ENCODE data around the gene RUFY2. TPM values are rescaled to one million over a fixed set of nuclear protein-coding genes. Genes with fewer than 3 reads are reported as not detected.
"Not testable (repeated sequence)": the region's sequence is repeated elsewhere in the genome, so short reads cannot be mapped to it uniquely, and the experiment has no call there.

The RUFY2 gene
- total RNA-seq, 4 donors from 2014 or later: 18.0 to 53.6 (median 29.0) TPM

GRCh38 chr10:68315582-68315981 lies 91.5 kb downstream of the RUFY2 start:
- H3K4me3 ChIP-seq: no peak overlapping the region
- H3K27ac ChIP-seq: peak overlapping the region in 2 of 4 donors; percentile 76 to 83
- no peaks in the 10 kb centered on the region for H3K4me1 ChIP-seq
- TF ChIP-seq CTCF (IDR thresholded peaks at IDR 0.05) (no peak), POLR2A (IDR thresholded peaks at IDR 0.05) (no peak)
- DNase-seq: peak in 2 of 3 donors; percentile 54 to 73
- no peaks in the 10 kb centered on the region for H3K27me3 ChIP-seq
- H3K9me3 ChIP-seq: peaks cover 0 to 12% (median 6%) of the 10 kb centered on the region in 4 donors
- no peaks in the 10 kb centered on the region for H3K36me3 ChIP-seq

GRCh38 chr10:68314930-68315329 lies 92.1 kb downstream of the RUFY2 start:
- H3K4me3 ChIP-seq, H3K4me1 ChIP-seq, H3K27me3 ChIP-seq, H3K36me3 ChIP-seq: not testable (repeated sequence)
- peak in 1 of 2 donors; percentile 35 for TF ChIP-seq POLR2A (IDR thresholded peaks at IDR 0.05)
- peak overlapping the region in 2 of 4 donors; percentile 76 to 83 for H3K27ac ChIP-seq
- peak in 2 of 3 donors; percentile 62 to 68 for DNase-seq
- peaks cover 0 to 12% (median 6%) of the 10 kb centered on the region in 4 donors for H3K9me3 ChIP-seq

GRCh38 chr10:68310531-68310930 lies 96.5 kb downstream of the RUFY2 start:
- H3K27ac ChIP-seq: no peak overlapping the region
- H3K27me3 ChIP-seq: no peaks in the 10 kb centered on the region
- no peak for DNase-seq
- TF ChIP-seq CTCF (IDR thresholded peaks at IDR 0.05): no peak
- no peak for TF ChIP-seq POLR2A (IDR thresholded peaks at IDR 0.05)
- H3K4me1 ChIP-seq: no peaks in the 10 kb centered on the region
- H3K9me3 ChIP-seq: no peaks in the 10 kb centered on the region
- H3K36me3 ChIP-seq: no peaks in the 10 kb centered on the region
- H3K4me3 ChIP-seq: no peak overlapping the region

GRCh38 chr10:68305854-68306253 lies 101.2 kb downstream of the RUFY2 start:
- peak overlapping the region in 3 of 4 donors; percentile 19 to 81 (median 64) for H3K27ac ChIP-seq
- H3K4me1 ChIP-seq: peaks cover 0 to 5% (median 0%) of the 10 kb centered on the region in 4 donors
- H3K27me3 ChIP-seq: no peaks in the 10 kb centered on the region
- DNase-seq: no peak
- H3K36me3 ChIP-seq: no peaks in the 10 kb centered on the region
- no peaks in the 10 kb centered on the region for H3K9me3 ChIP-seq
- H3K4me3 ChIP-seq: peak overlapping the region in 3 of 4 donors; percentile 2 to 54 (median 48)
- TF ChIP-seq CTCF (IDR thresholded peaks at IDR 0.05) (no peak), POLR2A (IDR thresholded peaks at IDR 0.05) (no peak)

- DNase-seq: peak in 1 of 3 donors; percentile 78
- TF ChIP-seq CTCF (IDR thresholded peaks at IDR 0.05): peak in 3 of 6 experiments; percentile 36 to 46 (median 41)
- no peak for TF ChIP-seq POLR2A (IDR thresholded peaks at IDR 0.05)
- peak overlapping the region in 1 of 4 donors; percentile 50 for H3K27ac ChIP-seq
- peaks cover 0 to 7% (median 0%) of the 10 kb centered on the region in 4 donors for H3K4me1 ChIP-seq
- H3K9me3 ChIP-seq: no peaks in the 10 kb centered on the region
- no peaks in the 10 kb centered on the region for H3K27me3 ChIP-seq
- peaks cover 0 to 7% (median 0%) of the 10 kb centered on the region in 3 donors for H3K36me3 ChIP-seq
- peak overlapping the region in 1 of 4 donors; percentile 48 for H3K4me3 ChIP-seq
These were observed 103.1 kb downstream of the RUFY2 start for GRCh38 chr10:68303849-68304412.

GRCh38 chr10:68302871-68303270 lies 104.2 kb downstream of the RUFY2 start:
- H3K4me3 ChIP-seq: no peak overlapping the region
- H3K27me3 ChIP-seq: no peaks in the 10 kb centered on the region
- peaks cover 0 to 7% (median 0%) of the 10 kb centered on the region in 4 donors for H3K4me1 ChIP-seq
- H3K36me3 ChIP-seq: peaks cover 0 to 11% (median 0%) of the 10 kb centered on the region in 3 donors
- no peak for TF ChIP-seq CTCF (IDR thresholded peaks at IDR 0.05)
- no peak for TF ChIP-seq POLR2A (IDR thresholded peaks at IDR 0.05)
- DNase-seq: no peak
- no peak overlapping the region for H3K27ac ChIP-seq
- no peaks in the 10 kb centered on the region for H3K9me3 ChIP-seq

Measured in Peyer's patch (tissue), 4 donors.